Stomach smooth muscle (tissue), 2 donors: ENCODE measurements around the gene MARVELD2.
"Not testable (repeated sequence)": the region's sequence is repeated elsewhere in the genome, so short reads cannot be mapped to it uniquely, and the experiment has no call there.

ENCODE experiments used
- H3K27ac ChIP-seq: one replicate; pipeline ENCODE4 v1.7.0; 2013; ENCODE audit warnings: mild to moderate bottlenecking, low read length, inconsistent platforms
- H3K27me3 ChIP-seq, 2 donors: one replicate each; pipeline ENCODE4 v1.7.0; 2013; ENCODE audit warnings: low read length in 2 of 2; ENCODE audit not compliant: insufficient read depth in 2 of 2, control insufficient read depth in 1 of 2
- H3K36me3 ChIP-seq, 2 donors: one replicate each; pipeline ENCODE4 v1.7.0; 2013; ENCODE audit warnings: low read length in 2 of 2; ENCODE audit not compliant: control insufficient read depth in 2 of 2, insufficient read depth in 2 of 2
- H3K4me1 ChIP-seq: one replicate; pipeline ENCODE4 v1.7.0; 2013; ENCODE audit warnings: low read length; ENCODE audit not compliant: control insufficient read depth, insufficient read depth
- H3K4me3 ChIP-seq, 2 donors: one replicate each; pipeline ENCODE4 v1.7.0; 2013; ENCODE audit warnings: low read length in 2 of 2
- H3K9ac ChIP-seq, 2 donors: one replicate each; pipeline ENCODE4 v1.7.0; 2013; ENCODE audit warnings: low read length in 2 of 2, mild to moderate bottlenecking in 1 of 2
- H3K9me3 ChIP-seq, 2 donors: one replicate each; pipeline ENCODE4 v1.7.0; 2013; ENCODE audit warnings: low read length in 2 of 2; ENCODE audit not compliant: control insufficient read depth in 2 of 2
- donor health status: healthy.
- donor health status: Pancreatic carcinoma.

The MARVELD2 gene

DNA sequence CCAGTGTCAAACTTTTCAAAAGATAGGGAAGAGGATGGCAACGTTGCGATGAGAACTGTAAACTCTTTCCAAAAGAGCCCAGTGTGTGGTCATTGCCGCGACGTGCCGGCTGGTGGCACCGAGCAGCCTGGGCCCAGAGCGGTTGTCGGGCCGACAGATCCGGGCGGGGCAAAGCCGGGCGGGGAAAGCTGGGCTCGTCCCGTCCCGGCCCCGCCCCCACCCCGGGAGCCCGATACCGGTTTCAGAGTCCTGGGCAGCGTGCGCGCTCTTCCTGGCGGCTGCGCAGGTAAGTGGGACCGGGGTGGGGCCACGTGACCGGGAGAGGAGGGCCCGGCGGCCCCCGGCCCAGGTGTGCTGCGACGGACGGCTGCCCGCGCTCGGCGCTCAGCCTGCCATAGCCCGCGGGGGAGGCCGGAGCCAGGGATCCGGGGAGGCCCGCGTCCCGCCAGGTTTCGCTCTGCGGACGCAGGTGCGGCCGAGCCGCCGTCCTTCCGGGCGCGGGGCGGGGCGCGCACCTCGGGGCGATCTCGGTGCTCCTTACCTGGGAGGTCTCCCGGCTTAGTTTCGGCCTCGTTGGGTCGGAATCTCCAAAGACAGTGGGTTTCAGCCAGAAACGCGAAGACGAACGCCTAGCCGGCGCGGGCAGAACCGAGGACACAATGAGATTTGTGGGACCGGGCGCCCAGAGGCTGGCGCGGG lies at the start of gene MARVELD2:
Gene MARVELD2 (plus strand): TSS at position 232 of the 699 bp plus-strand sequence. CDS start 4,270 bp downstream, outside the sequence.
- Histone ChIP-seq H3K4me1 (peaks cover 4% of the 10 kb centered on the region), H3K27me3 (no peaks in the 10 kb centered on the region), H3K27ac (no peak within 1 kb of the TSS), H3K9ac (peak within 1 kb of the TSS in 1 of 2 donors; percentile 27), H3K36me3 (peaks cover 3 to 5% of the 10 kb centered on the region in 2 donors), H3K4me3 (peak within 1 kb of the TSS; percentile 40 to 74), H3K9me3 (no peaks in the 10 kb centered on the region)

GRCh38 chr5:69367697-69368279 lies 47.1 kb upstream of the MARVELD2 start:
- Histone ChIP-seq H3K27ac (no peak overlapping the region), H3K9ac (peak overlapping the region in 1 of 2 donors; percentile 99), H3K4me3 (peak overlapping the region; percentile 94)

DNA sequence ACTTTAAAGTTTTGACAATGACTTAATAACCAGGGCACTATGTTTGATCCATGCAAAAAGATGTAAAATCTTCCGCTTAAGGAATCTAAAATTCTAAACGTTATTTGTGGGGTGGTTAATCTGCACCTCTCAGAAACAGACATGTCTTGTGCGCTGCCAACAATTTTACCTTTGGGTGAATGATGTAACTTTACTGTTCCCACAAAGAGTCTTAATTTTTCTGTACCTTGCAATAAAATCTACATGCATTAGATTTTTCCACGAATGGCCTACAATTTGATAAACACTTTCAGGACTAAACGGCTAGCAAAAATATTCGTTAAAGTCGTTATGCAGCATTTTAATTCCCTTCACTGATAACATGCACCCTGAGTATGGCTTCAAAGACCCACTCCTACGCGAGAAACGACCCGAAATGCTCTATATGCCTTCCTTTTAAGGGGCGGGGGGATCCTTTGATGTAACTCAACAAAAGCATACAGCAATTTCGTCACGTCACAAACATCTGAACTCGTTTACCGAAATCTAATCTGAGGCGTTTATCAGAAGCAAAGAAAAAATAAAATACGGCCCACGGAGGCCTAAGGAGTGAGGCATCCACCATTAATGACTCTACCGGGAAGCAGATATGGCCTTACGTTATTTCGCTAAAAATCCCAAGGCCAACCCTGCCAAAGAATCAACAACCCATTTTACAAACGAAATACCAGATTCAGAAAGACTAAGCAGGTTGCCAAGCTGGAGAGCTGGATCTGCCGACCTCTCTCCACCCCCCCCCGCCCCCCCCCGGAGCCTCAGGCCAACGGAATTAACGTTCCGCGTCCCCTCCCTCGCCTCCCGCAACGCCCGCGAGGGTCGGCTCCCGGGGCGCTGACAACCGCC lies 46.2 kb upstream of the MARVELD2 start:
- no peaks in the 10 kb centered on the region for H3K27me3 ChIP-seq
- H3K27ac ChIP-seq, result peak overlapping the region; percentile 97
- H3K9me3 ChIP-seq, result no peaks in the 10 kb centered on the region
- peak overlapping the region; percentile 94 for H3K4me3 ChIP-seq
- H3K36me3 ChIP-seq, result peaks cover 11 to 19% of the 10 kb centered on the region in 2 donors
- peaks cover 14% of the 10 kb centered on the region for H3K4me1 ChIP-seq
- peak overlapping the region; percentile 97 to 99 for H3K9ac ChIP-seq

More at GRCh38 chr5:69367697-69368279, 47.1 kb upstream of the MARVELD2 start:
- no peaks in the 10 kb centered on the region for H3K27me3 ChIP-seq
- H3K36me3 ChIP-seq, result peaks cover 11 to 23% of the 10 kb centered on the region in 2 donors
- H3K4me1 ChIP-seq, result peaks cover 14% of the 10 kb centered on the region
- no peaks in the 10 kb centered on the region for H3K9me3 ChIP-seq

GRCh38 chr5:69369340-69370121 lies 45.4 kb upstream of the MARVELD2 start, which contains the start of the genes AK6, RAD17 and TAF9:
Gene AK6 (minus strand): TSS chr5:69369520. CDS start chr5:69369490, 30 bp downstream.
Gene RAD17 (plus strand): TSS chr5:69369818. CDS start chr5:69372209, 2,391 bp downstream.
Gene TAF9 (minus strand): TSS chr5:69369520. CDS start chr5:69365737, 3,783 bp downstream.
- H3K36me3 ChIP-seq, result peaks cover 11 to 16% of the 10 kb centered on the region in 2 donors

DNA sequence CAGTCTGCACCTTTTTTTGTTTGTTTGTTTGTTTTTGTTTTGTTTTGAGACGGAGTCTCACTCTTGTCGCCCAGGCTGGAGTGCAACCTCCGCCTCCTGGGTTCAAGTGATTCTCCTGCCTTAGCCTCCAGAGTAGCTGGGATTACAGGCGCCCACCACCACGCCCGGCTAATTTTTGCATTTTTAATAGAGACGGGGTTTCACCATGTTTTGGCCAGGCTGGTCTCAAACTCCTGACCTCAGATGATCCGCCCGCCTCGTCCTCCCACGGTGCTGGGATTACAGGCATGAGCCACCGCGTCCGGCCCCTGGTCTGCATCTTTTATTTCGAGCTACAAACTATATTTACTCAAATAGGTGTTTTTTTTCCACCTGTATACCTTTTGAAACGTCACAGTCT lies 44.6 kb upstream of the MARVELD2 start:
- Histone ChIP-seq H3K4me3 (peak overlapping the region; percentile 94), H3K4me1 (peaks cover 14% of the 10 kb centered on the region), H3K9ac (peak overlapping the region; percentile 97 to 99)
- H3K36me3 ChIP-seq, H3K9me3 ChIP-seq, H3K27ac ChIP-seq, H3K27me3 ChIP-seq: not testable (repeated sequence)

More at GRCh38 chr5:69369340-69370121, 45.4 kb upstream of the MARVELD2 start, which contains the start of the genes AK6, RAD17 and TAF9:
- peak within 1 kb of the TSS; percentile 97 to 99 for H3K9ac ChIP-seq
- H3K27ac ChIP-seq, result peak within 1 kb of the TSS; percentile 97
- H3K9me3 ChIP-seq, result no peaks in the 10 kb centered on the region
- no peaks in the 10 kb centered on the region for H3K27me3 ChIP-seq
- peak within 1 kb of the TSS; percentile 94 for H3K4me3 ChIP-seq
- peaks cover 14% of the 10 kb centered on the region for H3K4me1 ChIP-seq

GRCh38 chr5:69372394-69372793 lies 42.5 kb upstream of the MARVELD2 start:
- Histone ChIP-seq H3K9ac (no peak overlapping the region), H3K36me3 (peaks cover 7 to 9% of the 10 kb centered on the region in 2 donors), H3K27me3 (no peaks in the 10 kb centered on the region), H3K4me1 (peaks cover 14% of the 10 kb centered on the region), H3K4me3 (no peak overlapping the region), H3K27ac (no peak overlapping the region), H3K9me3 (no peaks in the 10 kb centered on the region)

GRCh38 chr5:69374911-69375446 lies 39.9 kb upstream of the MARVELD2 start:
- Histone ChIP-seq H3K9ac (no peak overlapping the region), H3K4me3 (no peak overlapping the region), H3K27me3 (no peaks in the 10 kb centered on the region), H3K27ac (no peak overlapping the region), H3K9me3 (no peaks in the 10 kb centered on the region), H3K36me3 (peaks cover 13 to 14% of the 10 kb centered on the region in 2 donors), H3K4me1 (peaks cover 5% of the 10 kb centered on the region)

DNA sequence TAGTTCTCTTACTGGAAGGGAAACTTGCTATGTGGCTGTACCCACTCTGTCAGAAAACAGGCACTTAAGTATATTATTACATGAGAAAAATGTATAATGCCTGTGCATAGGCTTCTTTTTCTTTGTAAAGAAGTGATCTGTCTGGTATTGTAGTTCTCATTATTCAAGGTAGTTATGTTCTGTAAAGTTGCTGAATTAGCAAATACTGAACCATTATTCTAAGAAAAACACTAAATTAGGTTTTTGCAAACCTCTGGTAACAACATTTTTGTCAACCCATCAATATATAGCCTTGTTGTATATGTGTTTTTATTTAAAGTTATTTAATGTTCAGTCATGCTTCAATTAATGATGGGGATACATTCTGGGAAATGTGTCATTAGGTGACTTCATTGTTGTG lies 36.5 kb upstream of the MARVELD2 start:
- Histone ChIP-seq H3K27ac (no peak overlapping the region), H3K4me3 (no peak overlapping the region), H3K9me3 (no peaks in the 10 kb centered on the region), H3K27me3 (no peaks in the 10 kb centered on the region), H3K36me3 (peaks cover 16 to 20% of the 10 kb centered on the region in 2 donors), H3K4me1 (no peaks in the 10 kb centered on the region), H3K9ac (no peak overlapping the region)

DNA sequence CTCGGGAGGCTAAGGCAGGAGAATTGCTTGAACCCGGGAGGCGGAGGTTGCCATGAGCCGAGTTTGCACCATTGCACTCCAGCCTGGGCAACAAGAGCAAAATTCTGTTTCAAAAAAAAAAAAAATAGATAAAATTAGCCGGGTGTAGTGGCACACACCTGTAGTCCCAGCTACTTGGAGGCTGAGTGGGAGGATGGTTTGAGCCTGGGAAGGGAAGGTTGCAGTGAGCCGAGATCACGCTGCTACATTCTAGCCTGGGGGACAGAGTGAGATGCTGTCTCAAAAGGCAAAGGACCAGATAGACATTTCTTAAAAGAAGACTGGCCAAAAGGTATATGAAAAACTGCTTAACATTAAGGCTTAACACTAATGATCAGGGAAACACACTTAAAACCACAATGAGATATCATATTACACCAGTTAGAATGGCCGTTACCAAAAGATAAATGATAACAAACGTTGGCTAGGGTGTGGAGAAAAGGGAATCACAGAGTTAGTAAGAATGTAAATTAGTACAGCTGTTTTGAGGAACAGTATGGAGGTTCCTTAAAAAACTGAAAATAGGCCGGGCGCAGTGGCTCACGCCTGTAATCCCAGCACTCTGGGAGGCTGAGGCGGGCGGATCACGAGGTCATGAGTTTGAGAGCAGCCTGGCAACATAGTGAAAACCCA lies 10.1 kb upstream of the MARVELD2 start:
- no peak overlapping the region for H3K4me3 ChIP-seq
- H3K9ac ChIP-seq, result no peak overlapping the region
- H3K27me3 ChIP-seq, result no peaks in the 10 kb centered on the region
- no peaks in the 10 kb centered on the region for H3K4me1 ChIP-seq
- no peak overlapping the region for H3K27ac ChIP-seq
- no peaks in the 10 kb centered on the region for H3K9me3 ChIP-seq
- H3K36me3 ChIP-seq, result peaks cover 10 to 14% of the 10 kb centered on the region in 2 donors
